Measurements from ENCODE around the gene CUX1.

Gene CUX1

GRCh38 chr7:102093599-102094315 is 276.3 kb downstream of the CUX1 start:
- Histone ChIP-seq H2AFZ (ENCODE audit: low read depth, low read length) (no peak overlapping the region), H3K27me3 (ENCODE audit: insufficient read depth, low read length, poor library complexity) (no peaks in the 10 kb centered on the region), H3K79me2 (ENCODE audit: insufficient read depth, low read length) (peaks cover 42% of the 10 kb centered on the region), H3K4me3 (ENCODE audit: low read depth in 1 of 2, low read length in 2 of 2) (no peak overlapping the region), H3K36me3 (ENCODE audit: insufficient read depth, low read length) (peaks cover 28% of the 10 kb centered on the region), H3K4me1 (ENCODE audit: insufficient read depth, low read length) (no peaks in the 10 kb centered on the region), H4K20me1 (ENCODE audit: insufficient read depth, low read length) (peaks cover 7% of the 10 kb centered on the region; the same call in 1 of the 2 replicates), H3K9me3 (ENCODE audit: insufficient read depth, low read length, severe bottlenecking) (peaks cover 4% of the 10 kb centered on the region), H3K9ac (ENCODE audit: low read depth, low read length) (no peak overlapping the region), H3K27ac (ENCODE audit: low read length) (no peak overlapping the region), H3K4me2 (ENCODE audit: insufficient read depth, low read length) (no peak overlapping the region)
- DNase-seq: no peak
- ATAC-seq (ENCODE audit: insufficient read depth, low read depth): no peak
- no peak for TF ChIP-seq EZH2 (IDR thresholded peaks at IDR 0.05; ENCODE audit: borderline replicate concordance, low read depth, low read length, severe bottlenecking)
- TF ChIP-seq, protein P1, sequence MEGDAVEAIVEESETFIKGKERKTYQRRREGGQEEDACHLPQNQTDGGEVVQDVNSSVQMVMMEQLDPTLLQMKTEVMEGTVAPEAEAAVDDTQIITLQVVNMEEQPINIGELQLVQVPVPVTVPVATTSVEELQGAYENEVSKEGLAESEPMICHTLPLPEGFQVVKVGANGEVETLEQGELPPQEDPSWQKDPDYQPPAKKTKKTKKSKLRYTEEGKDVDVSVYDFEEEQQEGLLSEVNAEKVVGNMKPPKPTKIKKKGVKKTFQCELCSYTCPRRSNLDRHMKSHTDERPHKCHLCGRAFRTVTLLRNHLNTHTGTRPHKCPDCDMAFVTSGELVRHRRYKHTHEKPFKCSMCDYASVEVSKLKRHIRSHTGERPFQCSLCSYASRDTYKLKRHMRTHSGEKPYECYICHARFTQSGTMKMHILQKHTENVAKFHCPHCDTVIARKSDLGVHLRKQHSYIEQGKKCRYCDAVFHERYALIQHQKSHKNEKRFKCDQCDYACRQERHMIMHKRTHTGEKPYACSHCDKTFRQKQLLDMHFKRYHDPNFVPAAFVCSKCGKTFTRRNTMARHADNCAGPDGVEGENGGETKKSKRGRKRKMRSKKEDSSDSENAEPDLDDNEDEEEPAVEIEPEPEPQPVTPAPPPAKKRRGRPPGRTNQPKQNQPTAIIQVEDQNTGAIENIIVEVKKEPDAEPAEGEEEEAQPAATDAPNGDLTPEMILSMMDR (IDR thresholded peaks at IDR 0.05; ENCODE audit: borderline replicate concordance, extremely low read depth, low read length, poor library complexity, severe bottlenecking): no peak

- H3K36me3 ChIP-seq (ENCODE audit: insufficient read depth, low read length): peaks cover 31% of the 10 kb centered on the region
Observed at GRCh38 chr7:102094316-102094650, 276.9 kb downstream of the CUX1 start.

DNA sequence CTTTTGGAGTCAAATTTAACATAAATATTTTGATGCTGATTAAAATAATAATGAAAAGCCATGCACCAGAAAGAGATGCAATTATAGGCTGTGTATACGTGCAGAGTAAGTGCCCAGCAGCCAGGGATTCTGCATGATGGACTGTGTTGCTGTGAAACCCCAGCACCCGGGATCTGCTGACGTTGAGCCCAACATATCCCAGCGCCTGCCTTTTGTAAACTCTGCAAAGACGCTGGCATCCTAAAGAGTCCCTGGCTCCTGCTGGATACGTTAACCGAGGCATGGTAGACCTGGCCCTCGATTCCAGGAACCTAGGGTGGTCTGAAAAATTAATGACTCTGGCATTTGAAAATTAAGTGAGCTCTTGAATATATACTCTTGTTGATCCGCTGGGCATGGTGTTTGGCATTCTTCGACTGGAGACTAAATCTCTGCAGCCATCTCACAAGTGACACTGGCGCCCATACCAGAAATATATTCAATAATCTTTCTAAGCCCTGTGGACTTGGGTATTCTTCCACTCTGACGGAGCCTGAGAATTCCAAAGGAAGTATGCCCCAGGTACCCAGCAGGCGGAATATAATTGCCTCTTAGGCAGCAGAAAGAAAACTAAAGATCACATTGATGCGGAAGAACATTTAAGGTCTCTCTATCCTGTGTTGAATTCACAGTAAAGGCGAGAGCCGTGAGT is 278.0 kb downstream of the CUX1 start:
- TF ChIP-seq EZH2 (IDR thresholded peaks at IDR 0.05; ENCODE audit: borderline replicate concordance, low read depth, low read length, severe bottlenecking): no peak
- TF ChIP-seq, protein P1 (IDR thresholded peaks at IDR 0.05; ENCODE audit: borderline replicate concordance, extremely low read depth, low read length, poor library complexity, severe bottlenecking): no peak
- Histone ChIP-seq H3K9ac (ENCODE audit: low read depth, low read length) (no peak overlapping the region), H3K4me1 (ENCODE audit: insufficient read depth, low read length) (no peaks in the 10 kb centered on the region), H3K4me2 (ENCODE audit: insufficient read depth, low read length) (no peak overlapping the region), H3K27me3 (ENCODE audit: insufficient read depth, low read length, poor library complexity) (no peaks in the 10 kb centered on the region), H3K36me3 (ENCODE audit: insufficient read depth, low read length) (peaks cover 34% of the 10 kb centered on the region), H3K4me3 (ENCODE audit: low read depth in 1 of 2, low read length in 2 of 2) (no peak overlapping the region), H3K9me3 (ENCODE audit: insufficient read depth, low read length, severe bottlenecking) (no peaks in the 10 kb centered on the region), H3K79me2 (ENCODE audit: insufficient read depth, low read length) (peaks cover 31% of the 10 kb centered on the region), H4K20me1 (ENCODE audit: insufficient read depth, low read length) (peaks cover 7% of the 10 kb centered on the region; the same call in 1 of the 2 replicates), H2AFZ (ENCODE audit: low read depth, low read length) (no peak overlapping the region), H3K27ac (ENCODE audit: low read length) (no peak overlapping the region; the same call in 1 of the 2 replicates)
- ATAC-seq (ENCODE audit: insufficient read depth, low read depth) (no peak), DNase-seq (no peak)

More at GRCh38 chr7:102094316-102094650, 276.9 kb downstream of the CUX1 start:
- ATAC-seq (ENCODE audit: insufficient read depth, low read depth): no peak
- no peak overlapping the region for H3K9ac ChIP-seq (ENCODE audit: low read depth, low read length)
- H2AFZ ChIP-seq (ENCODE audit: low read depth, low read length): no peak overlapping the region
- H3K27me3 ChIP-seq (ENCODE audit: insufficient read depth, low read length, poor library complexity): no peaks in the 10 kb centered on the region
- H3K4me1 ChIP-seq (ENCODE audit: insufficient read depth, low read length): no peaks in the 10 kb centered on the region
- H3K4me3 ChIP-seq (ENCODE audit: low read depth in 1 of 2, low read length in 2 of 2): no peak overlapping the region
- TF ChIP-seq, protein P1 (IDR thresholded peaks at IDR 0.05; ENCODE audit: borderline replicate concordance, extremely low read depth, low read length, poor library complexity, severe bottlenecking): no peak
- TF ChIP-seq EZH2 (IDR thresholded peaks at IDR 0.05; ENCODE audit: borderline replicate concordance, low read depth, low read length, severe bottlenecking): no peak
- peaks cover 3% of the 10 kb centered on the region for H3K9me3 ChIP-seq (ENCODE audit: insufficient read depth, low read length, severe bottlenecking)
- no peak for DNase-seq
- peaks cover 7% of the 10 kb centered on the region; the same call in 1 of the 2 replicates for H4K20me1 ChIP-seq (ENCODE audit: insufficient read depth, low read length)
- no peak overlapping the region for H3K27ac ChIP-seq (ENCODE audit: low read length)
- no peak overlapping the region for H3K4me2 ChIP-seq (ENCODE audit: insufficient read depth, low read length)
- peaks cover 38% of the 10 kb centered on the region for H3K79me2 ChIP-seq (ENCODE audit: insufficient read depth, low read length)
